ENCODE results near the gene POC5.

Gene POC5

GRCh38 chr5:75712091-75712490 lies 5.1 kb downstream of the POC5 start:
- peaks cover 65% of the 10 kb centered on the region for H3K79me2 ChIP-seq (ENCODE audit: low read length)

GRCh38 chr5:75711151-75711550 lies 6.1 kb downstream of the POC5 start:
- peaks cover 13% of the 10 kb centered on the region for H3K36me3 ChIP-seq (replicated peaks; ENCODE audit: low read depth, low read length)
- TF ChIP-seq EZH2phosphoT487 (IDR thresholded peaks at IDR 0.05; ENCODE audit: low read depth) (no peak), CTCF (IDR thresholded peaks at IDR 0.05; ENCODE audit: low read depth, low read length) (no peak)
- peaks cover 57% of the 10 kb centered on the region for H3K79me2 ChIP-seq (ENCODE audit: low read length)

More at GRCh38 chr5:75712091-75712490, 5.1 kb downstream of the POC5 start:
- Histone ChIP-seq H3K9ac (ENCODE audit: low read length) (no peak overlapping the region), H2AFZ (ENCODE audit: low read depth, low read length) (no peak overlapping the region), H3K9me3 (ENCODE audit: insufficient read depth, low read length) (no peaks in the 10 kb centered on the region), H3K4me3 (ENCODE audit: low read length) (no peak overlapping the region), H4K20me1 (ENCODE audit: insufficient read depth, low read length) (no peaks in the 10 kb centered on the region), H3K36me3 (replicated peaks; ENCODE audit: low read depth, low read length) (peaks cover 13% of the 10 kb centered on the region), H3K4me1 (ENCODE audit: low read length) (peaks cover 7% of the 10 kb centered on the region), H3K4me2 (ENCODE audit: low read length) (no peak overlapping the region), H3K27ac (ENCODE audit: low read length) (no peak overlapping the region), H3K27me3 (ENCODE audit: low read depth, low read length) (no peaks in the 10 kb centered on the region)
- TF ChIP-seq EZH2phosphoT487 (IDR thresholded peaks at IDR 0.05; ENCODE audit: low read depth) (no peak), CTCF (IDR thresholded peaks at IDR 0.05; ENCODE audit: low read depth, low read length) (no peak)

GRCh38 chr5:75710637-75711036 lies 6.6 kb downstream of the POC5 start:
- H3K27me3 ChIP-seq (ENCODE audit: low read depth, low read length), result no peaks in the 10 kb centered on the region
- H3K4me2 ChIP-seq (ENCODE audit: low read length), result no peak overlapping the region
- TF ChIP-seq CTCF (IDR thresholded peaks at IDR 0.05; ENCODE audit: low read depth, low read length) (no peak), EZH2phosphoT487 (IDR thresholded peaks at IDR 0.05; ENCODE audit: low read depth) (no peak)
- H3K27ac ChIP-seq (ENCODE audit: low read length), result no peak overlapping the region
- H4K20me1 ChIP-seq (ENCODE audit: insufficient read depth, low read length), result no peaks in the 10 kb centered on the region
- H3K9me3 ChIP-seq (ENCODE audit: insufficient read depth, low read length), result no peaks in the 10 kb centered on the region
- peaks cover 12% of the 10 kb centered on the region for H3K36me3 ChIP-seq (replicated peaks; ENCODE audit: low read depth, low read length)
- H3K4me3 ChIP-seq (ENCODE audit: low read length), result no peak overlapping the region
- H3K9ac ChIP-seq (ENCODE audit: low read length), result no peak overlapping the region
- peaks cover 52% of the 10 kb centered on the region for H3K79me2 ChIP-seq (ENCODE audit: low read length)
- no peak overlapping the region for H2AFZ ChIP-seq (ENCODE audit: low read depth, low read length)
- H3K4me1 ChIP-seq (ENCODE audit: low read length), result peaks cover 3% of the 10 kb centered on the region

More at GRCh38 chr5:75711151-75711550, 6.1 kb downstream of the POC5 start:
- H3K9me3 ChIP-seq (ENCODE audit: insufficient read depth, low read length), result no peaks in the 10 kb centered on the region
- H3K27ac ChIP-seq (ENCODE audit: low read length), result no peak overlapping the region
- H3K4me2 ChIP-seq (ENCODE audit: low read length), result no peak overlapping the region
- no peaks in the 10 kb centered on the region for H4K20me1 ChIP-seq (ENCODE audit: insufficient read depth, low read length)
- H2AFZ ChIP-seq (ENCODE audit: low read depth, low read length), result no peak overlapping the region
- H3K27me3 ChIP-seq (ENCODE audit: low read depth, low read length), result no peaks in the 10 kb centered on the region
- H3K4me1 ChIP-seq (ENCODE audit: low read length), result peaks cover 7% of the 10 kb centered on the region
- H3K9ac ChIP-seq (ENCODE audit: low read length), result no peak overlapping the region
- no peak overlapping the region for H3K4me3 ChIP-seq (ENCODE audit: low read length)

- Histone ChIP-seq H3K4me3 (ENCODE audit: low read length) (no peak overlapping the region), H3K27ac (ENCODE audit: low read length) (no peak overlapping the region), H3K79me2 (ENCODE audit: low read length) (peaks cover 25% of the 10 kb centered on the region), H2AFZ (ENCODE audit: low read depth, low read length) (no peak overlapping the region), H3K4me1 (ENCODE audit: low read length) (no peaks in the 10 kb centered on the region), H3K9me3 (ENCODE audit: insufficient read depth, low read length) (no peaks in the 10 kb centered on the region), H4K20me1 (ENCODE audit: insufficient read depth, low read length) (no peaks in the 10 kb centered on the region), H3K9ac (ENCODE audit: low read length) (no peak overlapping the region), H3K27me3 (ENCODE audit: low read depth, low read length) (no peaks in the 10 kb centered on the region), H3K36me3 (replicated peaks; ENCODE audit: low read depth, low read length) (peaks cover 10% of the 10 kb centered on the region), H3K4me2 (ENCODE audit: low read length) (no peak overlapping the region)
- no peak for TF ChIP-seq EZH2phosphoT487 (IDR thresholded peaks at IDR 0.05; ENCODE audit: low read depth)
- TF ChIP-seq CTCF (IDR thresholded peaks at IDR 0.05; ENCODE audit: low read depth, low read length), result no peak
Observed at GRCh38 chr5:75707911-75708509, 9.2 kb downstream of the POC5 start.
